GM21619 (cell line): ENCODE data around the gene REEP3.
"Not testable (repeated sequence)": the region's sequence is repeated elsewhere in the genome, so short reads cannot be mapped to it uniquely, and the experiment has no call there.

Experiments used
- ATAC-seq: cut with Tn5 transposase; IDR thresholded peaks from one replicate; pipeline ENCODE4 v1.9.1; 2021; ENCODE audit not compliant: unreplicated experiment

REEP3 gene

GRCh38 chr10:63628526-63629362 is 107.5 kb downstream of the REEP3 start:
- peak; percentile 27 for ATAC-seq

GRCh38 chr10:63629363-63630084 is 108.3 kb downstream of the REEP3 start:
- ATAC-seq, result peak; percentile 46

GRCh38 chr10:63630085-63630930 is 109.1 kb downstream of the REEP3 start:
- ATAC-seq, result peak; percentile 65

- no peak for ATAC-seq
These were observed 109.9 kb downstream of the REEP3 start for GRCh38 chr10:63630931-63631680.

GRCh38 chr10:63631991-63632390 is 110.8 kb downstream of the REEP3 start:
- no peak for ATAC-seq

GRCh38 chr10:63633677-63634487 is 112.7 kb downstream of the REEP3 start:
- ATAC-seq, result no peak

GRCh38 chr10:63634488-63635065 is 113.4 kb downstream of the REEP3 start:
- ATAC-seq, result no peak

GRCh38 chr10:63636812-63637211 is 115.6 kb downstream of the REEP3 start:
- no peak for ATAC-seq

GRCh38 chr10:63637901-63638327 is 116.7 kb downstream of the REEP3 start:
- no peak for ATAC-seq

- ATAC-seq, result no peak
These were observed 120.2 kb downstream of the REEP3 start for GRCh38 chr10:63641366-63641765.

GRCh38 chr10:63641799-63642198 is 120.6 kb downstream of the REEP3 start:
- no peak for ATAC-seq

GRCh38 chr10:63642808-63643207 is 121.6 kb downstream of the REEP3 start:
- ATAC-seq, result no peak

- ATAC-seq, result no peak
These were observed 123.4 kb downstream of the REEP3 start for GRCh38 chr10:63644418-63645142.

- ATAC-seq, result no peak
These were observed 124.0 kb downstream of the REEP3 start for GRCh38 chr10:63645195-63645594.

GRCh38 chr10:63646491-63646890 is 125.3 kb downstream of the REEP3 start:
- no peak for ATAC-seq

- no peak for ATAC-seq
These were observed 130.7 kb downstream of the REEP3 start for GRCh38 chr10:63651864-63652263.

GRCh38 chr10:63653747-63654146 is 132.5 kb downstream of the REEP3 start:
- no peak for ATAC-seq

- ATAC-seq, result no peak
These were observed 136.6 kb downstream of the REEP3 start for GRCh38 chr10:63657761-63658160.

GRCh38 chr10:63660941-63661340 is 139.7 kb downstream of the REEP3 start:
- not testable (repeated sequence) for ATAC-seq
